SK-N-SH (cell line): ENCODE measurements around the gene DHRSX. TPM values are rescaled to one million over a fixed set of nuclear protein-coding genes. Genes with fewer than 3 reads are reported as not detected.

Source experiments
- CTCF ChIA-PET: fragments of 300-600, 350-600 bp; formaldehyde crosslinking; extraction: SDS; loops from one replicate; lab custom pipeline; 2021; lab: Yijun Ruan, JAX
- POLR2A ChIA-PET: fragments of 350-600 bp; sonication (Branson Sonifier 250); formaldehyde crosslinking; extraction: SDS; loops from one replicate; lab custom pipeline; 2020; ENCODE audit warnings: antibody characterized with exemption, inconsistent platforms; lab: Yijun Ruan, JAX
- DNase-seq: peaks from one replicate; pipeline ENCODE4 v3.0.0; 2012
- H2AFZ ChIP-seq: fragments of 200-600 bp; sonication (generic); 2 replicates; pipeline ENCODE4 v1.8.1; 2016; ENCODE audit warnings: antibody characterized with exemption, mild to moderate bottlenecking, low read depth
- H3F3A ChIP-seq: fragments of 200-600 bp; sonication (generic); replicated peaks from 2 replicates; pipeline ENCODE3; 2016; ENCODE audit warnings: antibody characterized with exemption, mild to moderate bottlenecking; ENCODE audit not compliant: insufficient read depth
- H3K27ac ChIP-seq, 2 experiments: fragments of 200-500 bp in 1 of 2; fragments of 200-600 bp in 1 of 2; sonication (Bioruptor generic) in 1 of 2; sonication (generic), shearing (Covaris generic) in 1 of 2; 2 replicates each; pipeline versions ENCODE4 v1.5.1 to v1.6.1; 2014 to 2016; ENCODE audit warnings: low read depth in 2 of 2, inconsistent platforms in 1 of 2, low read length in 1 of 2, mild to moderate bottlenecking in 1 of 2, mixed read lengths in 1 of 2
- H3K27me3 ChIP-seq: fragments of 200-600 bp; sonication (generic), shearing (Covaris generic); 2 replicates; pipeline ENCODE4 v1.6.1; 2016; ENCODE audit warnings: mixed run types; ENCODE audit not compliant: insufficient read depth
- H3K36me3 ChIP-seq, 2 experiments: fragments of 200-500 bp in 1 of 2; fragments of 200-600 bp in 1 of 2; sonication (Bioruptor generic) in 1 of 2; sonication (generic) in 1 of 2; replicated peaks in 1 of 2; 2 replicates each; pipeline versions ENCODE3 to v1.5.1; 2014 to 2016; ENCODE audit warnings: low read length in 1 of 2, mild to moderate bottlenecking in 1 of 2; ENCODE audit not compliant: insufficient read depth in 2 of 2, control insufficient read depth in 1 of 2
- H3K4me1 ChIP-seq, 2 experiments: fragments of 200-500 bp in 1 of 2; fragments of 200-600 bp in 1 of 2; sonication (Bioruptor generic) in 1 of 2; sonication (generic), shearing (Covaris generic) in 1 of 2; 2 replicates each; pipeline versions ENCODE4 v1.5.1 to v1.6.1; 2014 to 2016; ENCODE audit warnings: low read depth in 1 of 2, low read length in 1 of 2, mixed run types in 1 of 2; ENCODE audit not compliant: insufficient read depth in 2 of 2, control insufficient read depth in 1 of 2
- H3K4me2 ChIP-seq: fragments of 200-600 bp; sonication (generic), shearing (Covaris generic); 2 replicates; pipeline ENCODE4 v1.6.1; 2017; ENCODE audit warnings: mixed run types
- H3K4me3 ChIP-seq, 2 experiments: fragments of 200-500 bp in 1 of 2; fragments of 200-600 bp in 1 of 2; sonication (Bioruptor generic) in 1 of 2; sonication (generic), shearing (Covaris generic) in 1 of 2; 2 replicates each; pipeline versions ENCODE4 v1.5.1 to v1.8.1; 2014 to 2016; ENCODE audit warnings: low read depth in 2 of 2, inconsistent platforms in 1 of 2, low read length in 1 of 2, mild to moderate bottlenecking in 1 of 2, mixed read lengths in 1 of 2, moderate library complexity in 1 of 2
- H3K79me2 ChIP-seq: fragments of 200-600 bp; sonication (generic); 2 replicates; pipeline ENCODE4 v1.8.1; 2017; ENCODE audit warnings: mild to moderate bottlenecking; ENCODE audit not compliant: insufficient read depth
- H3K9ac ChIP-seq: fragments of 200-600 bp; sonication (generic); 2 replicates; pipeline ENCODE4 v1.6.1; 2017; ENCODE audit warnings: mixed run types
- H3K9me2 ChIP-seq: fragments of 200-600 bp; sonication (generic); 2 replicates; pipeline ENCODE4 v1.6.1; 2017; ENCODE audit warnings: mixed run types
- H3K9me3 ChIP-seq: fragments of 200-600 bp; sonication (generic); 2 replicates; pipeline ENCODE4 v1.6.1; 2017; ENCODE audit warnings: mixed run types, mild to moderate bottlenecking, moderate library complexity
- H4K20me1 ChIP-seq: fragments of 200-600 bp; sonication (generic); 2 replicates; pipeline ENCODE4 v1.6.1; 2017; ENCODE audit warnings: mild to moderate bottlenecking, mixed run types; ENCODE audit not compliant: insufficient read depth
- CHD2 ChIP-seq: fragments of 150-350 bp; IDR thresholded peaks from 2 replicates; pipeline ENCODE4 v1.6.1; 2018; ENCODE audit warnings: low read length; ENCODE audit not compliant: partially characterized antibody
- ELF1 ChIP-seq: IDR thresholded peaks from 2 replicates; pipeline ENCODE4 v1.4.0; 2012
- EZH2phosphoT487 ChIP-seq: fragments of 200-600 bp; sonication (generic); IDR thresholded peaks from 2 replicates; pipeline ENCODE4 v1.6.1; 2017; ENCODE audit warnings: low read depth, mixed run types, mild to moderate bottlenecking, antibody characterized with exemption, moderate library complexity, borderline replicate concordance
- FOSL2 ChIP-seq: IDR thresholded peaks from 2 replicates; pipeline ENCODE4 v1.4.0; 2012; ENCODE audit warnings: low read depth, mild to moderate bottlenecking, moderate library complexity, borderline replicate concordance
- FOXJ3 ChIP-seq: sonication (generic); formaldehyde crosslinking; IDR thresholded peaks from 2 replicates; pipeline ENCODE4 v1.5.1; 2020; ENCODE audit warnings: mild to moderate bottlenecking, missing genetic modification reagents
- GATA2 ChIP-seq: sonication (generic); formaldehyde crosslinking; IDR thresholded peaks from 2 replicates; pipeline ENCODE4 v1.5.0; 2020; ENCODE audit warnings: mild to moderate bottlenecking, missing genetic modification reagents
- JUND ChIP-seq: IDR thresholded peaks from 2 replicates; pipeline ENCODE4 v1.4.0; 2012
- NFIC ChIP-seq: IDR thresholded peaks from 2 replicates; pipeline ENCODE4 v1.4.0; 2012; ENCODE audit warnings: borderline replicate concordance
- RAD21 ChIP-seq: IDR thresholded peaks from 2 replicates; pipeline ENCODE4 v1.6.1; 2012; ENCODE audit warnings: mild to moderate bottlenecking, low read length
- RCOR1 ChIP-seq: fragments of 150-350 bp; IDR thresholded peaks from 2 replicates; pipeline ENCODE4 v1.6.1; 2017; ENCODE audit warnings: antibody characterized with exemption, low read length
- RFX5 ChIP-seq: IDR thresholded peaks from 2 replicates; pipeline ENCODE4 v1.6.1; 2012; ENCODE audit warnings: mild to moderate bottlenecking, improper control_type of control experiment, low read length
- RXRA ChIP-seq: IDR thresholded peaks from 2 replicates; pipeline ENCODE4 v1.4.0; 2012; ENCODE audit warnings: low read depth, mild to moderate bottlenecking, borderline replicate concordance
- SIN3A ChIP-seq: IDR thresholded peaks from 2 replicates; pipeline ENCODE4 v1.6.1; 2012; ENCODE audit warnings: low read depth, mild to moderate bottlenecking, low read length, moderate library complexity, borderline replicate concordance
- TAF1 ChIP-seq: IDR thresholded peaks from 2 replicates; pipeline ENCODE4 v1.6.1; 2012; ENCODE audit warnings: low read depth, mild to moderate bottlenecking, low read length, moderate library complexity, borderline replicate concordance
- TCF12 ChIP-seq: IDR thresholded peaks from 2 replicates; pipeline ENCODE4 v1.4.0; 2012
- WGBS: methylation state at CpG from one replicate; pipeline ENCODE4 v1.1.6; 2017; ENCODE audit warnings: low lambda C conversion rate; 5-methylcytosine and 5-hydroxymethylcytosine counted together
- polyA plus RNA-seq, 3 experiments: library from polyadenylated mRNA; depleted of rRNA; stranded (reverse); fragments of >200 nt; gene quantifications; 2 replicates each; pipeline ENCODE4 v1.2.3, GENCODE V29; 2012
- TF ChIP-seq, protein P1 (sequence below): IDR thresholded peaks from 2 replicates; pipeline ENCODE4 v1.4.0; 2012; ENCODE audit warnings: low read depth, borderline replicate concordance
- TF ChIP-seq, protein P2 (sequence below): IDR thresholded peaks from 2 replicates; pipeline ENCODE4 v1.4.0; 2012; ENCODE audit warnings: low read depth
- TF ChIP-seq, protein P3 (sequence below): IDR thresholded peaks from 2 replicates; pipeline ENCODE4 v1.6.1; 2012; ENCODE audit warnings: mild to moderate bottlenecking, low read depth, low read length, moderate library complexity
- TF ChIP-seq, protein P4 (sequence below): fragments of 150-350 bp; IDR thresholded peaks from 2 replicates; pipeline ENCODE4 v1.6.1; 2017; ENCODE audit warnings: antibody characterized with exemption, low read length, low read depth, borderline replicate concordance
- TF ChIP-seq, protein P5 (sequence below): IDR thresholded peaks from 2 replicates; pipeline ENCODE4; 2012

Gene DHRSX
- polyA plus RNA-seq, 1 of the 3 experiments (the other 2 are of a cell fraction): 34.3 TPM

DNA sequence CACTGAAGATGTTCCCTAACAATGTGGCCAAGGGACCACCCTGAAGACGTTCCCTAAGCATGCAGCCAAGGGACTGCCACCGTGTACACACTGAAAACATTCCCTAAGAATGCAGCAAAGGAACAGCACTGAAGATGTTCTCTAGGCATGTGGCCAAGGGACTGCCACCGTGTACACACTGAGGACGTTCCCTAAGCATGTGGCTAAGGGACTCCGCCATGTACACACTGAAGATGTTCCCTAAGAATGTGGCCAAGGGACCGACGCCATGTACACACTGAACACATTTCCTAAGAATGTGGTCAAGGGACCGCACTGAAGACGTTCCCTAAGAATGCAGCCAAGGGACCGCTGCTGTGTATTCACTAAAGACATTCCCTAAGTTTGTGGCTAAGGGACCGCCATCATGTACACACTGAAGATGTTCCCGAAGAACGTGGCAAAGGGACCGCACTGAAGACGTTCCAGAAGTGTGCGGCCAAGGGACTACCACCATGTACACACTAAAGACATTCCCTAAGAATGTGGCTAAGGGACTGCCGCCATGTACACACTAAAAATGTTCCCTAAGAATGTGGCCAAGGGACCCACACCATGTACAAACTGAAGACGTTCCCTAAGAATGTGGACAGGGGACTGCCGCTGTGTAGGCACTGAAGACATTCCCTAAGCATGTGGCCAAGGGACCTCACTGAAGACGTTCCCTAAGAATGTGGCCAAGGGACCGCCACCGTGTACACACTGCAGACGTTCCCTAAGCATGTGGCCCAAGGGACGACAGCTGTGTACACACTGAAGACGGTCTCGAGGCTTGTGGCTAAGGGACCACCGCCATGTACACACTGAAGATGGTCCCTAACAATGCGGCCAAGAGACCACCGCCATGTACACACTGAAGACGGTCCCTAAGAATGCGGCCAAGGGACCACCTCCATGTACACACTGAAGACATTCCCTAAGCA lies 54.8 kb downstream of the DHRSX start:
- Histone ChIP-seq H4K20me1 (no peaks in the 10 kb centered on the region), H3K4me1 (no peaks in the 10 kb centered on the region), H3K4me3 (no peak overlapping the region), H3K79me2 (peaks cover 29% of the 10 kb centered on the region), H3K9me2 (no peaks in the 10 kb centered on the region), H3K27me3 (no peaks in the 10 kb centered on the region), H3K27ac (no peak overlapping the region), H3F3A (no peaks in the 10 kb centered on the region), H3K9me3 (no peaks in the 10 kb centered on the region), H3K9ac (no peak overlapping the region), H3K4me2 (no peak overlapping the region), H3K36me3 (no peaks in the 10 kb centered on the region), H2AFZ (no peak overlapping the region)
- 95% methylated on average over 27 of the region's 31 CpGs for WGBS
- DNase-seq: no peak
- ChIA-PET CTCF (no interaction called here), POLR2A (no interaction called here)
- TF ChIP-seq FOXJ3 (CRISPR knock-in tag): no peak
- no peak for TF ChIP-seq TAF1
- TF ChIP-seq JUND: no peak
- TF ChIP-seq, protein P1, sequence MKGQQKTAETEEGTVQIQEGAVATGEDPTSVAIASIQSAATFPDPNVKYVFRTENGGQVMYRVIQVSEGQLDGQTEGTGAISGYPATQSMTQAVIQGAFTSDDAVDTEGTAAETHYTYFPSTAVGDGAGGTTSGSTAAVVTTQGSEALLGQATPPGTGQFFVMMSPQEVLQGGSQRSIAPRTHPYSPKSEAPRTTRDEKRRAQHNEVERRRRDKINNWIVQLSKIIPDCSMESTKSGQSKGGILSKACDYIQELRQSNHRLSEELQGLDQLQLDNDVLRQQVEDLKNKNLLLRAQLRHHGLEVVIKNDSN: no peak
- TF ChIP-seq RXRA: no peak
- no peak for TF ChIP-seq EZH2phosphoT487
- no peak for TF ChIP-seq SIN3A
- no peak for TF ChIP-seq TCF12
- TF ChIP-seq RCOR1: no peak
- no peak for TF ChIP-seq CHD2
- no peak for TF ChIP-seq RFX5

DNA sequence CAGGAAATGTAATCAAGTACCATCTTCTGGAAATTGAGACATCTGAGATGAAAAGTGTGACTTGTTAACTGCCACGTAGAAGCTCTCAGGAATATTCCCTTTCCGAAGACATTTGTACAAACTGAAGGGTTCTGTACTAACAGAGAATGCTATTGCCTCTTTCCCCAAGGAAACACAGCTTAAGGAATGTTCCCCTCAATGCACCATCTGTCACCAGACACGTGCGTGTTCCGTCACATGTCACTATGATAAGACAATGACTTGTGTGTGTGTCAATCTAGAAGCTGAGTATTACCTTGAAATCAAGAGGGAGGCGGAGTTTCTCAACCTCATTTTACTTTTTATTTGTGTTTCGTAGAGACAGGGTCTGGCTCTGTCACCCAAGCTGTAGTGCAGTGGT lies 58.1 kb downstream of the DHRSX start:
- ChIA-PET CTCF (no interaction called here), POLR2A (no interaction called here)
- peaks cover 29% of the 10 kb centered on the region for H3K79me2 ChIP-seq
- H3K36me3 ChIP-seq: peaks cover 0 to 7% of the 10 kb centered on the region in 2 experiments
- H3K9me3 ChIP-seq: no peaks in the 10 kb centered on the region
- no peaks in the 10 kb centered on the region for H4K20me1 ChIP-seq
- no peak overlapping the region for H3K27ac ChIP-seq
- no peaks in the 10 kb centered on the region for H3K4me1 ChIP-seq
- H3K4me3 ChIP-seq: no peak overlapping the region
- H2AFZ ChIP-seq: no peak overlapping the region
- no peak overlapping the region for H3K9ac ChIP-seq
- TF ChIP-seq CHD2: no peak
- TF ChIP-seq, protein P2, sequence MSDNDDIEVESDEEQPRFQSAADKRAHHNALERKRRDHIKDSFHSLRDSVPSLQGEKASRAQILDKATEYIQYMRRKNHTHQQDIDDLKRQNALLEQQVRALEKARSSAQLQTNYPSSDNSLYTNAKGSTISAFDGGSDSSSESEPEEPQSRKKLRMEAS: no peak
- TF ChIP-seq, protein P3, sequence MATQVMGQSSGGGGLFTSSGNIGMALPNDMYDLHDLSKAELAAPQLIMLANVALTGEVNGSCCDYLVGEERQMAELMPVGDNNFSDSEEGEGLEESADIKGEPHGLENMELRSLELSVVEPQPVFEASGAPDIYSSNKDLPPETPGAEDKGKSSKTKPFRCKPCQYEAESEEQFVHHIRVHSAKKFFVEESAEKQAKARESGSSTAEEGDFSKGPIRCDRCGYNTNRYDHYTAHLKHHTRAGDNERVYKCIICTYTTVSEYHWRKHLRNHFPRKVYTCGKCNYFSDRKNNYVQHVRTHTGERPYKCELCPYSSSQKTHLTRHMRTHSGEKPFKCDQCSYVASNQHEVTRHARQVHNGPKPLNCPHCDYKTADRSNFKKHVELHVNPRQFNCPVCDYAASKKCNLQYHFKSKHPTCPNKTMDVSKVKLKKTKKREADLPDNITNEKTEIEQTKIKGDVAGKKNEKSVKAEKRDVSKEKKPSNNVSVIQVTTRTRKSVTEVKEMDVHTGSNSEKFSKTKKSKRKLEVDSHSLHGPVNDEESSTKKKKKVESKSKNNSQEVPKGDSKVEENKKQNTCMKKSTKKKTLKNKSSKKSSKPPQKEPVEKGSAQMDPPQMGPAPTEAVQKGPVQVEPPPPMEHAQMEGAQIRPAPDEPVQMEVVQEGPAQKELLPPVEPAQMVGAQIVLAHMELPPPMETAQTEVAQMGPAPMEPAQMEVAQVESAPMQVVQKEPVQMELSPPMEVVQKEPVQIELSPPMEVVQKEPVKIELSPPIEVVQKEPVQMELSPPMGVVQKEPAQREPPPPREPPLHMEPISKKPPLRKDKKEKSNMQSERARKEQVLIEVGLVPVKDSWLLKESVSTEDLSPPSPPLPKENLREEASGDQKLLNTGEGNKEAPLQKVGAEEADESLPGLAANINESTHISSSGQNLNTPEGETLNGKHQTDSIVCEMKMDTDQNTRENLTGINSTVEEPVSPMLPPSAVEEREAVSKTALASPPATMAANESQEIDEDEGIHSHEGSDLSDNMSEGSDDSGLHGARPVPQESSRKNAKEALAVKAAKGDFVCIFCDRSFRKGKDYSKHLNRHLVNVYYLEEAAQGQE: no peak
- TF ChIP-seq, protein P4, sequence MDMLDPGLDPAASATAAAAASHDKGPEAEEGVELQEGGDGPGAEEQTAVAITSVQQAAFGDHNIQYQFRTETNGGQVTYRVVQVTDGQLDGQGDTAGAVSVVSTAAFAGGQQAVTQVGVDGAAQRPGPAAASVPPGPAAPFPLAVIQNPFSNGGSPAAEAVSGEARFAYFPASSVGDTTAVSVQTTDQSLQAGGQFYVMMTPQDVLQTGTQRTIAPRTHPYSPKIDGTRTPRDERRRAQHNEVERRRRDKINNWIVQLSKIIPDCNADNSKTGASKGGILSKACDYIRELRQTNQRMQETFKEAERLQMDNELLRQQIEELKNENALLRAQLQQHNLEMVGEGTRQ: no peak
- no peak for TF ChIP-seq FOSL2
- no peak for TF ChIP-seq RFX5
- TF ChIP-seq FOXJ3 (CRISPR knock-in tag): no peak
- no peak for TF ChIP-seq RCOR1
- no peak for TF ChIP-seq JUND
- no peak for TF ChIP-seq TCF12
- TF ChIP-seq GATA2: no peak
- no peak for TF ChIP-seq NFIC
- no peak for TF ChIP-seq ELF1
- no peak for TF ChIP-seq RAD21
- no peak for TF ChIP-seq SIN3A
- TF ChIP-seq, protein P5, sequence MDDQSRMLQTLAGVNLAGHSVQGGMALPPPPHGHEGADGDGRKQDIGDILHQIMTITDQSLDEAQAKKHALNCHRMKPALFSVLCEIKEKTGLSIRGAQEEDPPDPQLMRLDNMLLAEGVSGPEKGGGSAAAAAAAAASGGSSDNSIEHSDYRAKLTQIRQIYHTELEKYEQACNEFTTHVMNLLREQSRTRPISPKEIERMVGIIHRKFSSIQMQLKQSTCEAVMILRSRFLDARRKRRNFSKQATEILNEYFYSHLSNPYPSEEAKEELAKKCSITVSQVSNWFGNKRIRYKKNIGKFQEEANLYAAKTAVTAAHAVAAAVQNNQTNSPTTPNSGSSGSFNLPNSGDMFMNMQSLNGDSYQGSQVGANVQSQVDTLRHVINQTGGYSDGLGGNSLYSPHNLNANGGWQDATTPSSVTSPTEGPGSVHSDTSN: no peak
- no peak overlapping the region for H3K4me2 ChIP-seq
- no peak for DNase-seq
- no peaks in the 10 kb centered on the region for H3F3A ChIP-seq
- WGBS: 94% methylated on average over 7 of the region's 7 CpGs
- H3K27me3 ChIP-seq: no peaks in the 10 kb centered on the region
- no peaks in the 10 kb centered on the region for H3K9me2 ChIP-seq
